ENCODE measurements around the gene CSRNP2.
A peak's percentile ranks its signal among the peaks of the same experiment; 100 is the strongest.

Gene CSRNP2

GRCh38 chr12:51033457-51034089, 49.8 kb downstream of the CSRNP2 start:
- no peak for DNase-seq (ENCODE audit: low read depth in 1 of 2, low spot score in 1 of 2)
- no peak for TF ChIP-seq JUND (IDR thresholded peaks at IDR 0.05; ENCODE audit: low read depth)
- in situ Hi-C loops (cut with HindIII; ENCODE audit: low pct_unique_long_range_greater_than_20kb, low sequenced_read_pairs), result no loop called here

GRCh38 chr12:51033048-51033447, 50.3 kb downstream of the CSRNP2 start:
- TF ChIP-seq JUND (IDR thresholded peaks at IDR 0.05; ENCODE audit: low read depth), result no peak
- no peak for DNase-seq (ENCODE audit: low read depth in 1 of 2, low spot score in 1 of 2)
- in situ Hi-C loops (cut with HindIII; ENCODE audit: low pct_unique_long_range_greater_than_20kb, low sequenced_read_pairs), result no loop called here

GRCh38 chr12:51028813-51029150, 54.6 kb downstream of the CSRNP2 start:
- DNase-seq (ENCODE audit: low read depth in 1 of 2, low spot score in 1 of 2), result peak in 1 of 2 experiments; percentile 92
- in situ Hi-C loops (cut with HindIII; ENCODE audit: low pct_unique_long_range_greater_than_20kb, low sequenced_read_pairs), result no loop called here
- TF ChIP-seq JUND (IDR thresholded peaks at IDR 0.05; ENCODE audit: low read depth), result no peak

- in situ Hi-C loops (cut with HindIII; ENCODE audit: low pct_unique_long_range_greater_than_20kb, low sequenced_read_pairs), result no loop called here
- peak in 1 of 2 experiments; percentile 97 for DNase-seq (ENCODE audit: low read depth in 1 of 2, low spot score in 1 of 2)
- TF ChIP-seq JUND (IDR thresholded peaks at IDR 0.05; ENCODE audit: low read depth), result 0 out of 2 replicates have a peak, but pooled peaks have one; percentile 6
These were observed 55.1 kb downstream of the CSRNP2 start for GRCh38 chr12:51028126-51028812.

GRCh38 chr12:51027342-51027835, 56.0 kb downstream of the CSRNP2 start:
- in situ Hi-C loops (cut with HindIII; ENCODE audit: low pct_unique_long_range_greater_than_20kb, low sequenced_read_pairs), result no loop called here
- TF ChIP-seq JUND (IDR thresholded peaks at IDR 0.05; ENCODE audit: low read depth), result no peak
- DNase-seq (ENCODE audit: low read depth in 1 of 2, low spot score in 1 of 2), result peak in 1 of 2 experiments; percentile 68

GRCh38 chr12:51025836-51026638, 57.4 kb downstream of the CSRNP2 start, which contains the start of gene SLC11A2:
Gene SLC11A2, minus strand, starts transcription at chr12:51026384. Its CDS starts 15,656 bp downstream, at chr12:51010728.
- peak; percentile 93 to 97 for DNase-seq (ENCODE audit: low read depth in 1 of 2, low spot score in 1 of 2)
- TF ChIP-seq JUND (IDR thresholded peaks at IDR 0.05; ENCODE audit: low read depth), result no peak
- in situ Hi-C loops (cut with HindIII; ENCODE audit: low pct_unique_long_range_greater_than_20kb, low sequenced_read_pairs), result no loop called here

- DNase-seq (ENCODE audit: low read depth in 1 of 2, low spot score in 1 of 2), result no peak
- TF ChIP-seq JUND (IDR thresholded peaks at IDR 0.05; ENCODE audit: low read depth), result no peak
- in situ Hi-C loops (cut with HindIII; ENCODE audit: low pct_unique_long_range_greater_than_20kb, low sequenced_read_pairs), result no loop called here
These were observed 58.0 kb downstream of the CSRNP2 start for GRCh38 chr12:51025338-51025835.

GRCh38 chr12:51023625-51024382, 59.6 kb downstream of the CSRNP2 start:
- no peak for TF ChIP-seq JUND (IDR thresholded peaks at IDR 0.05; ENCODE audit: low read depth)
- no peak for DNase-seq (ENCODE audit: low read depth in 1 of 2, low spot score in 1 of 2)
- in situ Hi-C loops (cut with HindIII; ENCODE audit: low pct_unique_long_range_greater_than_20kb, low sequenced_read_pairs), result no loop called here

- in situ Hi-C loops (cut with HindIII; ENCODE audit: low pct_unique_long_range_greater_than_20kb, low sequenced_read_pairs), result no loop called here
- no peak for TF ChIP-seq JUND (IDR thresholded peaks at IDR 0.05; ENCODE audit: low read depth)
- DNase-seq (ENCODE audit: low read depth in 1 of 2, low spot score in 1 of 2), result no peak
These were observed 61.7 kb downstream of the CSRNP2 start for GRCh38 chr12:51021694-51022093.

GRCh38 chr12:51020448-51021182, 62.8 kb downstream of the CSRNP2 start:
- DNase-seq (ENCODE audit: low read depth in 1 of 2, low spot score in 1 of 2), result no peak
- in situ Hi-C loops (cut with HindIII; ENCODE audit: low pct_unique_long_range_greater_than_20kb, low sequenced_read_pairs), result no loop called here
- TF ChIP-seq JUND (IDR thresholded peaks at IDR 0.05; ENCODE audit: low read depth), result no peak

GRCh38 chr12:51019927-51020326, 63.5 kb downstream of the CSRNP2 start:
- no peak for DNase-seq (ENCODE audit: low read depth in 1 of 2, low spot score in 1 of 2)
- in situ Hi-C loops (cut with HindIII; ENCODE audit: low pct_unique_long_range_greater_than_20kb, low sequenced_read_pairs), result no loop called here
- no peak for TF ChIP-seq JUND (IDR thresholded peaks at IDR 0.05; ENCODE audit: low read depth)
